HG03045 (cell line): ENCODE data around the gene AJM1.

Experiments used
- ATAC-seq: cut with Tn5 transposase; IDR thresholded peaks from one replicate; pipeline ENCODE4 v1.9.1; 2021; ENCODE audit warnings: mild to moderate bottlenecking, moderate library complexity; ENCODE audit not compliant: unreplicated experiment

AJM1 gene

DNA sequence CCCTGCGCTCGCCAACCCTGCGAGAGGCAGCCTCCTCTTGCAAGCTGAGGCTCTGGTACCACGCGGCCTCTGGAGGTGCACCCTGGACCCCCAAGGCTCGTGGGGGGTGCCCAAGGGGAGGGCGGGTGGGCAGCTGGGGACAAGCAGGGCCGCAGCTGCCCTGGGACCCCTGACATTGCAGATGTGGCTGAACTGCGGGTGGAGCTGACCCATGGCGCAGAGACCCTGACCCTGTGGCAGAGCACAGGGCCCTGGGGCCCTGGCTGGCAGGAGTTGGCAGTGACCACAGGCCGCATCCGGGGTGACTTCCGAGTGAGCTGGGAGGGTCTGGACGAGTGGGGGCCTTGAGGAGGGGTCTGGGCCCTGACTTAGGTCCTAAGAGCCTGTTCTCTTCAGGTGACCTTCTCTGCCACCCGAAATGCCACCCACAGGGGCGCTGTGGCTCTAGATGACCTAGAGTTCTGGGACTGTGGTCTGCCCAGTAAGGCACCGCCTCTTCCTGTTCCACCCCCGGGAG, 11.4 kb downstream of the AJM1 start:
- ATAC-seq, result no peak

DNA sequence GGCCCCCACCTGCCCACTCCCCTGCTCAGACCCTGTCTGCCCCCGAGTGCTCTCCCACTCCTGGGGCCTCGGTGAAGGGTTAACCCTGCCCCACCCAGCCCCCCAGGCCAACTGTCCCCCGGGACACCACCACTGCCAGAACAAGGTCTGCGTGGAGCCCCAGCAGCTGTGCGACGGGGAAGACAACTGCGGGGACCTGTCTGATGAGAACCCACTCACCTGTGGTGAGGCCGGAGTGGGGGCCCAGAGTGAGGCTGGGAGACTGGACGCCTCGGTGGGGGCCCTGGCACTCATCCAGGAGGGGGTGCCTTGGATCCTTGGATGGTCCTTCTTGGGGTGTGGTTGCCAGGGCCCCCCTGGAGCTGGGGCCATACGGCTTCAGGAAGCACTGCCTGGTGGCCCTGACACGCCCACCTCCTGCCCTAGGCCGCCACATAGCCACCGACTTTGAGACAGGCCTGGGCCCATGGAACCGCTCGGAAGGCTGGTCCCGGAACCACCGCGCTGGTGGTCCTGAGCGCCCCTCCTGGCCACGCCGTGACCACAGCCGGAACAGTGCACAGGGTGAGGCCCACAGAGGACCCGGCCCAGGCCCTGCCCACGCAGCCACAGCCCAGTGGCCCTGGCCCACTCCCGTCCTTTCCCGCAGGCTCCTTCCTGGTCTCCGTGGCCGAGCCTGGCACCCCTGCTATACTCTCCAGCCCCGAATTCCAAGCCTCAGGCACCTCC, 12.0 kb downstream of the AJM1 start:
- no peak for ATAC-seq

DNA sequence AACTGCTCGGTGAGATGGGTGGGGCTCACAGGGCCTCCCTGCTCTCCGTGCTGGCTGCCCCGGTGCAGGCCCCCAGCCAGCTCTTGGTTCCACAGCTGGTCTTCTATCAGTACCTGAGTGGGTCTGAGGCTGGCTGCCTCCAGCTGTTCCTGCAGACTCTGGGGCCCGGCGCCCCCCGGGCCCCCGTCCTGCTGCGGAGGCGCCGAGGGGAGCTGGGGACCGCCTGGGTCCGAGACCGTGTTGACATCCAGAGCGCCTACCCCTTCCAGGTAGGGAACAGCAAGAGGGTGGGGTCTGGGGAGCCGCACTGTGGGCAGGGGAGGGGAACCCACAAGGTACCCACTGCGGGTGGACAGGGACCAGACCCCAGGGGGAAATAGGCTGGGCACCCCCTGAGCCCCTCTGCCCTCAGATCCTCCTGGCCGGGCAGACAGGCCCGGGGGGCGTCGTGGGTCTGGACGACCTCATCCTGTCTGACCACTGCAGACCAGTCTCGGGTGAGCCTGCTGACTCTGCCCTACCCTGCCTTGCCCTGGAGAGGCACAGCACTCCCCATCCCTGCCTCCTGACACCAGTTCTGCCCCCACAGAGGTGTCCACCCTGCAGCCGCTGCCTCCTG, 12.7 kb downstream of the AJM1 start:
- no peak for ATAC-seq

DNA sequence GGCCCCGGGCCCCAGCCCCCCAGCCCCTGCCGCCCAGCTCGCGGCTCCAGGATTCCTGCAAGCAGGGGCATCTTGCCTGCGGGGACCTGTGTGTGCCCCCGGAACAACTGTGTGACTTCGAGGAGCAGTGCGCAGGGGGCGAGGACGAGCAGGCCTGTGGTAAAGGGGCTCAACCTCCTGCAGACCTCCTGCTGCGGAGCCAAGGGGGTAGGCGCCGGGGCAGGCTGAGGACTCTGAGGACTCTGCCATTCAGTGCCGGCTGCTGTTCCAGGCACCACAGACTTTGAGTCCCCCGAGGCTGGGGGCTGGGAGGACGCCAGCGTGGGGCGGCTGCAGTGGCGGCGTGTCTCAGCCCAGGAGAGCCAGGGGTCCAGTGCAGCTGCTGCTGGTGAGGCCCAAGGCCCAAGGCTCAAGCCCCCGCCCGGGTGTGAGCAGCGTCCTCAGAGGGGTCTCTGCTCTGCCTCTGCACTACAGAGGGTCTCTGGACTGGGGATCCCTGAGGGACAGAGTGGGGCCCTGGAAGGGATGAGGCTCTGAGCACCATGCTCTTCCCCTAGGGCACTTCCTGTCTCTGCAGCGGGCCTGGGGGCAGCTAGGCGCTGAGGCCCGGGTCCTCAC, 13.3 kb downstream of the AJM1 start:
- no peak for ATAC-seq

DNA sequence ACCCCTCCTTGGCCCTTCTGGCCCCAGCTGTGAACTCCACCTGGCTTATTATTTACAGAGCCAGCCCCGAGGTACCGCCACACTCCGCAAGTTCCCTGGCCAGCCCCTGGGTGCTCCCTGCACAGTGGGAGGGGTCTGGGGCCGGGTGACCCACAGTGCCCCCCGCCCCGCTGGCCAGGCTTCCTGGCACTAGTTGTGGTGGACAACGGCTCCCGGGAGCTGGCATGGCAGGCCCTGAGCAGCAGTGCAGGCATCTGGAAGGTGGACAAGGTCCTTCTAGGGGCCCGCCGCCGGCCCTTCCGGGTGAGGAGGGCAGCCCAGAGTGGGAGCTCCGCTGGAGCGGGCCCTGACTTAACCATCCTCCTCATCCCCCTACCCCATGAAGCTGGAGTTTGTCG, 13.8 kb downstream of the AJM1 start:
- no peak for ATAC-seq

DNA sequence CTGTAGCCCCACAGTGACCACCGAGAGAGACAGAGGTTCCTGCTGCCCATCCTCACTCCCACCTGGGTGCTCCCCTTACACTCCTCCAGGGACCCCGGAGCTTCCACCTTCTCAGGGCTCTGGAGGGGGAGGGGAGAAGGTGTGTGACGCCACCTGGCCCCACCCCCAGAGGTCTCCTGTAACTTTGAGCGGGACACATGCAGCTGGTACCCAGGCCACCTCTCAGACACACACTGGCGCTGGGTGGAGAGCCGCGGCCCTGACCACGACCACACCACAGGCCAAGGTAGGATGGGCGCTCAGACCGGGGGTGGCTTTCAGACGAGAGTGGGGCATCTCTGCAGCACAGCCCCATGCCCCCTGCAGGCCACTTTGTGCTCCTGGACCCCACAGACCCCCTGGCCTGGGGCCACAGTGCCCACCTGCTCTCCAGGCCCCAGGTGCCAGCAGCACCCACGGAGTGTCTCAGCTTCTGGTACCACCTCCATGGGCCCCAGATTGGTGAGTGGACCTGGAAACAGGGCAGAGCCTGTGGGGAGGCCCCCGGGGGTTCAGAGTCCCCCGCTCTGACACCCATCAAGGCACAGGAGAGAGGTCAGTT, 14.4 kb downstream of the AJM1 start:
- ATAC-seq, result no peak

DNA sequence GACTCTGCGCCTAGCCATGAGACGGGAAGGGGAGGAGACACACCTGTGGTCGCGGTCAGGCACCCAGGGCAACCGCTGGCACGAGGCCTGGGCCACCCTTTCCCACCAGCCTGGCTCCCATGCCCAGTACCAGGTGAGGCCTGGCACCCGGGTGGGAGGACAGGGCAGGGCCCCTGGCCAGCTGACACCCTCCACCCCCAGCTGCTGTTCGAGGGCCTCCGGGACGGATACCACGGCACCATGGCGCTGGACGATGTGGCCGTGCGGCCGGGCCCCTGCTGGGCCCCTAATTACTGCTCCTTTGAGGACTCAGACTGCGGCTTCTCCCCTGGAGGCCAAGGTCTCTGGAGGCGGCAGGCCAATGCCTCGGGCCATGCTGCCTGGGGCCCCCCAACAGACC, 14.9 kb downstream of the AJM1 start:
- ATAC-seq, result no peak

DNA sequence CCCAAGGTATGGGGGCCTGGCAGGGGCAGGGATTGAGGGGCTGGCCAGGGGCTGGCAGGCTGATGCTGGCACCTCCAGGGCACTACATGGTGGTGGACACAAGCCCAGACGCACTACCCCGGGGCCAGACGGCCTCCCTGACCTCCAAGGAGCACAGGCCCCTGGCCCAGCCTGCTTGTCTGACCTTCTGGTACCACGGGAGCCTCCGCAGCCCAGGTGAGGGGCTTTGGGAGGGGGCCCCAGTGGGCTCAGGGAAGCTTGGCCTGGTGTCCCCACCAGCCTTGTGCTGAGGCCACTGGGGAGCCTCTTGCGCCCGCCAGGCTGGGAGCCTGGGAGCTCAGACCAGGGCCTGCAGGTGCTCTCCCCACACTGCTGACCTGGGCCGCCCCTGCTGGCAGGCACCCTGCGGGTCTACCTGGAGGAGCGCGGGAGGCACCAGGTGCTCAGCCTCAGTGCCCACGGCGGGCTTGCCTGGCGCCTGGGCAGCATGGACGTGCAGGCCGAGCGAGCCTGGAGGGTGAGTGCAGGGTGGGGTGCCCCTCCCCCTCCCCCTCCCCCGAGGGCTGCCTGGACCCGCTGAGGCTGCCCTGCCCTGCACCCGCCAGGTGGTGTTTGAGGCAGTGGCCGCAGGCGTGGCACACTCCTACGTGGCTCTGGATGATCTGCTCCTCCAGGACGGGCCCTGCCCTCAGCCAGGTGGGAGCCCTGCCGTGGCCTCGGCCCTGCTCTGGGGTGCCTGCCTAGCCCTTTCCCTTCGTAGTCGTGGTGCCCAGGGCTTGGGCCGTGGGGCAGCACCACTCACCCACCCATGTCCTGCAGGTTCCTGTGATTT, 15.5 kb downstream of the AJM1 start:
- no peak for ATAC-seq

DNA sequence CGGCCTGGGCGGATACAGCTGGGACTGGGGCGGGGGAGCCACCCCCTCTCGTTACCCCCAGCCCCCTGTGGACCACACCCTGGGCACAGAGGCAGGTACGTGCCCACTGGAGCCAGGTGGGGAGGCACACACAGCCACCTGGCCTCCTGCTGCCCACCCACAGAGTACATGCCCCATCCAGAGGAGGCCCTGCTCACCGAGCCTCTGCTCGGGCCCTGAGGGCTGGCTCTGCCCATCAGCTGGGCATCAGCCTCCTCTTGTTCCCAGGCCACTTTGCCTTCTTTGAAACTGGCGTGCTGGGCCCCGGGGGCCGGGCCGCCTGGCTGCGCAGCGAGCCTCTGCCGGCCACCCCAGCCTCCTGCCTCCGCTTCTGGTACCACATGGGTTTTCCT, 16.2 kb downstream of the AJM1 start:
- no peak for ATAC-seq

DNA sequence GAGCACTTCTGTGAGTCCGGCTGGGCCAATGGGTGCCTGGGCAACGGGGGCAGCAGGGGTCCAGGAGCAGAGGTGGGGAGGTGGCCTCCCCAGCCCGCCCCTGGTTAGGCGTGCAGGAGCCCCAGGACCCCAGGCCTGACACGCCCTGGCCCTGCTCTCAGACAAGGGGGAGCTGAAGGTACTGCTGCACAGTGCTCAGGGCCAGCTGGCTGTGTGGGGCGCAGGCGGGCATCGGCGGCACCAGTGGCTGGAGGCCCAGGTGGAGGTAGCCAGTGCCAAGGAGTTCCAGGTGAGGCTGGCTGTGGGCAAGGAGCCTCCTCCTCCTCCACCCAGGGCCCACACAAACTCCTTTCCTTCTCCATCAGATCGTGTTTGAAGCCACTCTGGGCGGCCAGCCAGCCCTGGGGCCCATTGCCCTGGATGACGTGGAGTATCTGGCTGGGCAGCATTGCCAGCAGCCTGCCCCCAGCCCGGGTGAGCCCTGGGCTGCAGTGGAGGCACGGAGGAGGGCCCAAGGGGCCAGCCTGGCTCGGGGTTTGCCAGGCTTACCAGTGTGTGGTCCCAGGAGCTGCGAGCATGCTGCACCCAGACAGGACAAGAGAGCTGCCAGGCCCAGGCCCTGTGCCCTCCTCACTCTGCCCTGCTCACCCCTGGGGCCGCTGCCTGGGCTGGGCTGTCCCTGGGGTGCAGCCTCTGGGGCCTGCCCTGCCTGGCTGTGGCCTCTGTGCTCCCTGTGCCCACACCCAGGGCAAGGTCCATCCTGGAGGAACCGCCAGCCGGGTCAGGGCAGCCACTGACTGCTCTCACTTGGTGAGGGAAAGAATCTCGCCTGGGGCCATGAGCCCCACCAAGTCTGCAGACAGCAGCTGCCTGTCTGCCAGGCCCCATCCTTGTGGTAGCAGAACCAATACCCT, 16.8 kb downstream of the AJM1 start:
- no peak for ATAC-seq

DNA sequence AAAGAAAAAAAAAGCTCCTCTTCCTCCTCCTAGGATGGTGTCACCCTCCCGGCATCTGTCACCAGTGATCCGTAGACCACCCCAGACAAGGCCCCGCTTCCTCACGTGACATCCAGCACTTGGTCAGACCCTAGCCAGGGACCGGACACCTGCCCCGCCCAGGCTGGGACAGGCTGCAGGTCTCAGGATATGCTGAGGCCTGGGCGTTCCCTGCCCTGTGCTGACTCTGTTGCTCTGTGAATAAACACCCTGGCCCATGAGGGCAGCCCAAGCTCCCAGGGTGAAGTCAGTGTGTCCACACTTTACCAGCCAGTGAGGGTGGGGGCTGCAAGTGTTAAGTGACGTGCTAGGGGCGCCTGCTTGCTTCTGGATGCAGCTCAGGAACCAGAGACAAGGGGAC, 18.3 kb downstream of the AJM1 start:
- ATAC-seq, result no peak

DNA sequence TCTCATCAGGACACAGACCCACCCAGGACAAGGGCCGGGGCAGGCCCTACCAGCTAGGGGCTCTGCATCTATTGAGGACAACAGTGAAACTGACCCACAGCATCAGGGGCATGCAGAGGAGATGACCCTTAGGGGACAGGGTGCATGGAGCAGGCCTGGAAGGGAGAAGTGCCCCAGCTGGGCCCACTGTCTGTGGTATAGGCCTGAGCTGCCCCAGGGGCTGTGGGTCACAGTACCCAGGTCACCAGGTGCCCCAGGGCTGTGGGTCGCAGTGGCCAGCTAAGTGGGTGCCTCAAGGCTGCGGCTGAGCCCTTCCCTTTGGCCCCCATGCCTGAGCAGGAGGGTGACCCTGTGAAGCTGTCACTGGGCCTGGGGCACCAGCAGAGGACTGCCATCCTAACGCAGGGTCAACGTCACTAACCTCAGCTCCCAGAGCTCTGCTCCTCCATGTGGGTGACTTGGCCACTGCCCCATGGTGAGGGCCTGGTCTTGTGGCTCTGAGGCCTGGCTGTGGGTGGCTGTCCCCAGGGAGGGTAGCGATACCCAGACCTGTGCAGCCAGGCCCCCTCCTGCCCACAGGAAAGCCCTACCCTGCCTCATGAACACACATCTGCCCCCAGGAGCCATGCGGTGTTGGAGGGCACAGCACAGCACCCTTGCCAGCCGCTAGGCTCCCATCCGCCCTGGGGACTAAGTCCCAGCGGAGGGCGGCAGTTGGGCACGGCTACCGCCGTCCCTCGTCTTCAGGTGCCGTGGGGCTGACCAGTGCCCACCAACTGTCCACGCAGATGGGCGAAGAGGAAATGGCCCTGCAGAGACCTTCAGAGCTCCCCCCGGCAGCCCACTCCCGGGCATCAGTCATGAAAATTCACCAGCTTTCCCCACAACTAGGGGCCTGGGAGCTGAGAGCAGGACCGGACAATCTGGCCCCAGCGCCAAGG, 18.9 kb downstream of the AJM1 start:
- ATAC-seq, result no peak

DNA sequence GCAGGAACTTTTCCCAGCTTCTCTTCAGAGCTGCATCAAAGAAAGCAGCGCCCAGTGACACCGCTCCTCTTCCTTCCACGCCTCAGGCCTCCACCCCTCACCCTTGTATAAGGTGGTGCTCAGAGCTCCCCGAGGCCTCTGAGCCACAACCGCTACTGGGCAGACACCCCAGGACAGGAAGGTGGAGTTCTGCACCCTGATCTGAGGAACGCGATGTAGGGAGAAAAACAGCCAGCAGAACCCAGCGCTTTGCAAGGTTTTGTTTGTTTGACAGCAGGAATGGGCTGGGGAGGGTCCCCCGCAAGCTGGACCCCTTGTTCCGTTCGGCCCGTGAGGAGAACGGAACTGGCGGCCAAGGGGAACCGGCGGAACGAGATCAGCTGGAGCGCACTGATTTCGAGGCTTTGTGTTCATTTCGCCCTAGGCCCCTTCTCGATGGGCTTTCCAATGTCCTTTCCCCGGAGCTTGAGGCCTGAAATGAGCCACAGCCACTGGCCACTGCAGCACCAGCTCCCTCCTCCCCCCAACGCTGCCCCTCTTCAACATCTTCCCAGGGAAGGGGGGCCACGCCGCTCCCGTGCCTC, 19.7 kb downstream of the AJM1 start:
- no peak for ATAC-seq

DNA sequence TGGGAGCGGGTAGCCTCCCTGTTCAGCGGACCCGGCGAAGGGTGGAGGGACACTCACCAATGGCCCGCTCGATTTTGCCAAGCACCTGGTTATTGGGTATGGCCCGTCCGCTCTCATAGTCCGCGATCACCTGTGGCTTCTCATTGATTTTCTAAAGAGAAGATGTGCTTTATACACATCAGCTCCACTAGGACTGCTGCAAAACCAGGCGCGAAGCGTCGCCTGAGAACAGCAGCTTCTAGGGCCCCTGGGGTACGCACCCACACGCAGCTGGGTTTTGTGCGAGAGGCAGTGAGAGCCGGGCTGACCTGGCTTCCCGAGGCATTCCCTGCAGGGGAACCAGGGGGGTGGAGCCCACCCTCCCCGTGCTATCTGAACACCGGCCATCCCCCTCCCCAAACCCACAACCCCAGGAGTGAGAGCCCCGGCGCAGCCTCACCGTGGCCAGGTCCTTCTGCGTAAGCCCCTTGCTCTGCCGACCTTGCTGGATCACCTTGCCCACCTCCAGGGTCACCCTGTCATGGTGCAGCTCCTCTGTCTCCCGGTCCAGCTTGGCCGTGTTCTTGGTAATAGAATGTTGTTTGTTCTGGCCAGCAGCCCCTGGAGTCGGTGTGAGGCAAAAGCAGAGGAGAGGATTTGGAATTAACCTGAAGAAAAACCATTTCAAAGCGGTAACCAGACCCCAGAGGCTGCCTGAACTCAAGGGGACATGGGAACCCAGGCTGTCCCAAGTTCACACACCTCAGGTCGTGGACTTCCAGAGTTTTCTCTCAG, 20.8 kb downstream of the AJM1 start:
- ATAC-seq, result no peak

DNA sequence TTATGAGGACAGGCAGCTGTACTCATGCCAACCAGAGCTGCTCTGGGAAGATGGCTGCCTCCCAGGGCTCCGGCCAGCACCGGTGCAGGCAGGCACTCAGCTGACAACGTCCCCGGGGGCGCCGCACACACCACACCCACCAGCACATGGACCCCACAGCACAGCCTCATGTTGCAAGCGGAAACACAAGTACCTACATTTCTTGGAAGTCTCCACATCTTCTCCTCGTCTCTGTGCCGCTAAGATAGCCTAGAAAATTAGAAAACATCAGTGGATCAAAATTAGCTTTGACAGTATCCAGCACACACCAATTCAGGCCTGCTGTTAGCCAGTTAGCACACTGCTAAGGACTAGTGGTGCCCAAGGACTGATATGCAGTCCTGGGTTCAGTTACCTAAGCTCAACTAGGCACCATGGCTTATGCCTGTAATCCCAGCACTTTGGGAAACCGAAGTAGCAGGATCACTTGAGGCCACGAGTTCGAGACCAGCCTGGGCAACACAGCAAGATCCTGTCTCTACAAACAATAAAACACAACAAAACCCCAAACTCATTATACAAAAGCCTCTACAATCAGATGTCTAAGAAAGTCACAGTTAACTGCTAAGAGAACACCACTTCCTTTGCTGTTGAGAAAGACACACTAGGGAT, 21.5 kb downstream of the AJM1 start:
- ATAC-seq, result no peak

DNA sequence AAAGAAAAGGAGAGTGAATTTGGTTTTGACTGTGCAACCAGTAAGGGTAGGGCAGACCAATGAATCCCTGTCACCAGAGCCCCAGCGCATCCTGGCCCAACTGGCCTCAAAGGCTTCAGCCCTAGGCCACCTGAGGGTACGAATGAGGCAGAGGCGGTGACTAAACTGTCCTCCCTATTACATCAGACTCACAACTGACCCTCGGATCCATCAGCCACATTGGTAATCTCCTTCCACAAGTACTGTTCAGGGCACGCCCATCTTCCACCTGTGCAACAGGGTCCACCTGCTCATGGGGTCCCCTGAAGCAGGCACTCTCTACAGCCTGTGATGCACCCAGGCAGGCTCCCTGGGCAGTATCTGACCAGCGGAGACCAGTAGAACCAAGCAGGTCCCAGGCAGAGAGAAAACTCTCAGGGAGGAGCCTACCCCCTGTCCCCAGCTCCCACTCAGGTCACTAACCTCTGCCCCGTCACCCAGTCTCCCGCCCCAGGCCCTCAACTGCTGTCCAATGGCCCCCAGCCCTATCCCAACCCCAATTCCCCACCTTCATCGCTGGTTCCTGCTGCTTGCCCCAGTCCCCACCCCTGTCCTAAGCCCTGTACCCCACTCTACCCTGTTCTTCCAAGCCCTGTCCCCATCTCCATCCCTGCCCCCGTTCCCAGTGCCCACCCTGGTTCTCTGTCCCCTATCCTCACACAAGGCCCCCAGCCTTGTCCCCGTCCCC, 22.9 kb downstream of the AJM1 start:
- no peak for ATAC-seq

DNA sequence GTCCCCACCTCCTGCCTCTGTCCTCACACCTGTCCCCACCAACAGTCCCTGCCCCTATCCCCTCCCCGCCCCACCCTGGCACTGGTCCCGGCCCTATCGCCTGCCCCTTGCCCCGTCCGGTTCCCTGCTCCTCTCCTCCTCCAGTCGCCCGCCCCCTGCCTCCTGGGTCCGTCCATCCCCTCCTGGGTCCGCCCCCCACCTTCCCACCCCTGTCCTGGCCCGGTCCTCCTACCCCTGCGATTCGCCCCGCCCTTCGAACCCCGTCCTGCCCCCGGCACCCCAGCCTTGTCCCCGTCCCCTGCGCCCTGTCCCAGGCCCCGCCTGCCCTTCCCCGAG, 23.5 kb downstream of the AJM1 start:
- no peak for ATAC-seq
